Adipocyte (in vitro differentiated cells): ENCODE measurements around the gene SARS1.
A peak's percentile ranks its signal among the peaks of the same experiment; 100 is the strongest.

Experiments
- DNase-seq: peaks from one replicate; pipeline ENCODE4 v3.0.0-alpha.2; 2015; ENCODE audit warnings: low read depth
- H3K27me3 ChIP-seq: replicated peaks from 2 replicates; pipeline ENCODE4 v1.7.0; 2013; ENCODE audit warnings: mild to moderate bottlenecking, low read length, moderate library complexity; ENCODE audit not compliant: control insufficient read depth, insufficient read depth
- H3K36me3 ChIP-seq: 2 replicates; pipeline ENCODE4 v1.7.0; 2013; ENCODE audit warnings: low read length, mild to moderate bottlenecking, moderate library complexity; ENCODE audit not compliant: control insufficient read depth, insufficient read depth, severe bottlenecking
- H3K4me1 ChIP-seq: 2 replicates; pipeline ENCODE4 v1.7.0; 2013; ENCODE audit warnings: mild to moderate bottlenecking, low read length, moderate library complexity; ENCODE audit not compliant: control insufficient read depth, insufficient read depth
- H3K4me3 ChIP-seq: 2 replicates; pipeline ENCODE4 v1.7.0; 2013; ENCODE audit warnings: mild to moderate bottlenecking, low read length, moderate library complexity
- H3K9ac ChIP-seq: 2 replicates; pipeline ENCODE4 v1.7.0; 2013; ENCODE audit warnings: mild to moderate bottlenecking, low read length, moderate library complexity
- H3K9me3 ChIP-seq: 2 replicates; pipeline ENCODE4 v1.7.0; 2013; ENCODE audit warnings: mild to moderate bottlenecking, low read length, moderate library complexity; ENCODE audit not compliant: control insufficient read depth

The SARS1 gene

GRCh38 chr1:109273570-109274288 is 60.0 kb downstream of the SARS1 start:
- H3K36me3 ChIP-seq: no peaks in the 10 kb centered on the region
- H3K4me1 ChIP-seq: peaks cover 13% of the 10 kb centered on the region
- no peak overlapping the region for H3K9ac ChIP-seq
- H3K9me3 ChIP-seq: no peaks in the 10 kb centered on the region
- no peak for DNase-seq
- H3K4me3 ChIP-seq: no peak overlapping the region
- no peaks in the 10 kb centered on the region for H3K27me3 ChIP-seq

GRCh38 chr1:109274533-109275476 is 61.1 kb downstream of the SARS1 start:
- H3K27me3 ChIP-seq: no peaks in the 10 kb centered on the region
- no peaks in the 10 kb centered on the region for H3K36me3 ChIP-seq
- H3K9ac ChIP-seq: no peak overlapping the region
- H3K4me3 ChIP-seq: no peak overlapping the region
- H3K9me3 ChIP-seq: no peaks in the 10 kb centered on the region
- DNase-seq: peak; percentile 69
- peaks cover 13% of the 10 kb centered on the region for H3K4me1 ChIP-seq

GRCh38 chr1:109275706-109276345 is 62.1 kb downstream of the SARS1 start:
- no peak overlapping the region for H3K4me3 ChIP-seq
- H3K4me1 ChIP-seq: peaks cover 13% of the 10 kb centered on the region
- peak; percentile 25 for DNase-seq
- H3K9ac ChIP-seq: no peak overlapping the region
- no peaks in the 10 kb centered on the region for H3K9me3 ChIP-seq
- H3K36me3 ChIP-seq: no peaks in the 10 kb centered on the region
- no peaks in the 10 kb centered on the region for H3K27me3 ChIP-seq

- Histone ChIP-seq H3K9ac (no peak overlapping the region), H3K4me1 (peaks cover 26% of the 10 kb centered on the region), H3K36me3 (no peaks in the 10 kb centered on the region)
Observed at GRCh38 chr1:109277434-109278204, 63.9 kb downstream of the SARS1 start.

GRCh38 chr1:109279615-109280278 is 66.0 kb downstream of the SARS1 start:
- Histone ChIP-seq H3K4me3 (no peak overlapping the region), H3K9ac (no peak overlapping the region), H3K27me3 (no peaks in the 10 kb centered on the region), H3K36me3 (no peaks in the 10 kb centered on the region), H3K4me1 (peaks cover 28% of the 10 kb centered on the region), H3K9me3 (no peaks in the 10 kb centered on the region)
- no peak for DNase-seq

More at GRCh38 chr1:109277434-109278204, 63.9 kb downstream of the SARS1 start:
- DNase-seq: peak; percentile 78
- Histone ChIP-seq H3K27me3 (no peaks in the 10 kb centered on the region), H3K4me3 (no peak overlapping the region), H3K9me3 (no peaks in the 10 kb centered on the region)

GRCh38 chr1:109280862-109281261 is 67.1 kb downstream of the SARS1 start:
- no peak for DNase-seq
- Histone ChIP-seq H3K4me3 (no peak overlapping the region), H3K36me3 (no peaks in the 10 kb centered on the region), H3K27me3 (no peaks in the 10 kb centered on the region), H3K9me3 (no peaks in the 10 kb centered on the region), H3K9ac (no peak overlapping the region), H3K4me1 (peaks cover 20% of the 10 kb centered on the region)

- H3K9ac ChIP-seq: peak overlapping the region; percentile 88
- no peaks in the 10 kb centered on the region for H3K36me3 ChIP-seq
- H3K9me3 ChIP-seq: no peaks in the 10 kb centered on the region
- peak; percentile 34 for DNase-seq
- H3K4me3 ChIP-seq: peak overlapping the region; percentile 85
- peaks cover 19% of the 10 kb centered on the region for H3K4me1 ChIP-seq
- no peaks in the 10 kb centered on the region for H3K27me3 ChIP-seq
Observed at GRCh38 chr1:109281680-109282496, 68.2 kb downstream of the SARS1 start.

- Histone ChIP-seq H3K4me1 (peaks cover 16% of the 10 kb centered on the region), H3K36me3 (no peaks in the 10 kb centered on the region), H3K9me3 (no peaks in the 10 kb centered on the region), H3K27me3 (no peaks in the 10 kb centered on the region), H3K9ac (peak overlapping the region; percentile 88), H3K4me3 (peak overlapping the region; percentile 85)
- DNase-seq: no peak
Observed at GRCh38 chr1:109282497-109282951, 68.8 kb downstream of the SARS1 start.

- H3K36me3 ChIP-seq: no peaks in the 10 kb centered on the region
- peak within 1 kb of the TSS; percentile 85 for H3K4me3 ChIP-seq
- no peaks in the 10 kb centered on the region for H3K27me3 ChIP-seq
- H3K4me1 ChIP-seq: peaks cover 16% of the 10 kb centered on the region
- peak; percentile 99 for DNase-seq
- no peaks in the 10 kb centered on the region for H3K9me3 ChIP-seq
- H3K9ac ChIP-seq: peak within 1 kb of the TSS; percentile 88
Observed at GRCh38 chr1:109282952-109283747, 69.4 kb downstream of the SARS1 start, which contains the start of gene PSRC1. Gene PSRC1 (minus strand): TSS chr1:109283145.
